ENCODE measurements around the gene ZNHIT1. TPM values are rescaled to one million over a fixed set of nuclear protein-coding genes. Genes with fewer than 3 reads are reported as not detected.

The ZNHIT1 gene
- total RNA-seq, 1 donor from 2014 or later, result 57.5 TPM

- ATAC-seq, result no peak
- intact Hi-C loops (cut with DNase I), result no loop called here
These were observed 6.5 kb upstream of the ZNHIT1 start for GRCh38 chr7:101211501-101211900.

GRCh38 chr7:101212014-101212413 lies 6.0 kb upstream of the ZNHIT1 start:
- no peak for DNase-seq (ENCODE audit: missing footprints)
- intact Hi-C loops (cut with DNase I), result no loop called here
- ATAC-seq, result no peak

More at GRCh38 chr7:101211501-101211900, 6.5 kb upstream of the ZNHIT1 start:
- no peak for DNase-seq (ENCODE audit: missing footprints)

- no peak for ATAC-seq
- no peak for DNase-seq (ENCODE audit: missing footprints)
- intact Hi-C loops (cut with DNase I), result no loop called here
These were observed 1.7 kb upstream of the ZNHIT1 start for GRCh38 chr7:101216001-101216859.

- intact Hi-C loops (cut with DNase I), result no loop called here
- DNase-seq (ENCODE audit: missing footprints) (no peak), ATAC-seq (no peak)
These were observed 1.0 kb upstream of the ZNHIT1 start for GRCh38 chr7:101216860-101217387.

- ATAC-seq (no peak), DNase-seq (ENCODE audit: missing footprints) (no peak)
- intact Hi-C loops (cut with DNase I), result loop anchor here (1.0 kb wide), 1 partner anchor 26 kb away; no protein-coding TSS in a partner anchor
These were observed 516 bp downstream of the ZNHIT1 start for GRCh38 chr7:101218236-101219125.

DNA sequence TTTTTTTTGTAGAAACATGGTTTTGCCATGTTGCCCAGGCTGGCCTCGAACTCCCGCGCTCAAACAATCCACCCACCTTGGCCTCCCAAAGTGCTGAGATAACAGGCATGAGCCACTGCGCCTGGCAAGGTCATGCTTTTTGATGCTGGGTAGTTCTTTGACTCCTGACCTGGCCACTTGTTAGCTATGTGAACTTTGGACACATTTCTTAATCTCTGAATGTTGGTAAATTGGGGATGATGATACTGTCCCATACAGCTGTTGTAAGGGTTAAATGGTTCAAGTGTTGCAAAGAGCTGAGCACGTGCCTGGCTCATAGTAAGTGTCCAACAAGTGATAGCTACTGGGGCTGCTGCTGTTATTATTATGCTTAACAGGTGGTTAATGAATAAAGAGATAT lies 2.3 kb downstream of the ZNHIT1 start:
- ATAC-seq (no peak), DNase-seq (ENCODE audit: missing footprints) (no peak)
- intact Hi-C loops (cut with DNase I), result no loop called here

GRCh38 chr7:101222275-101222830 lies 4.4 kb downstream of the ZNHIT1 start:
- intact Hi-C loops (cut with DNase I), result no loop called here
- no peak for ATAC-seq
- no peak for DNase-seq (ENCODE audit: missing footprints)

DNA sequence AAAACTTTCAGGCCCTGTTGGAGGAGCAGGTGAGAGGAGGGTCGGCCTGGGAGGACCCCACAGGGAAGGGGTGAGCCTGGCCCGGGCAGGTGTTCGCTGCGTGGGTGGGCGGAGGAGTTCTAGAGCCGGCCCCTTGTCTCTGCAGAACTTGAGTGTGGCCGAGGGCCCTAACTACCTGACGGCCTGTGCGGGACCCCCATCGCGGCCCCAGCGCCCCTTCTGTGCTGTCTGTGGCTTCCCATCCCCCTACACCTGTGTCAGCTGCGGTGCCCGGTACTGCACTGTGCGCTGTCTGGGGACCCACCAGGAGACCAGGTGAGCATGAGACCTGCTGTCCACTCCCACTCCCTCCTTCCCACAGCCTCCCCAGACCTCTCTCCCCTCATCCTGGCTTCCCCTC lies 5.6 kb downstream of the ZNHIT1 start:
- intact Hi-C loops (cut with DNase I), result no loop called here
- DNase-seq (ENCODE audit: missing footprints), result no peak
- peak; percentile 20 for ATAC-seq

DNA sequence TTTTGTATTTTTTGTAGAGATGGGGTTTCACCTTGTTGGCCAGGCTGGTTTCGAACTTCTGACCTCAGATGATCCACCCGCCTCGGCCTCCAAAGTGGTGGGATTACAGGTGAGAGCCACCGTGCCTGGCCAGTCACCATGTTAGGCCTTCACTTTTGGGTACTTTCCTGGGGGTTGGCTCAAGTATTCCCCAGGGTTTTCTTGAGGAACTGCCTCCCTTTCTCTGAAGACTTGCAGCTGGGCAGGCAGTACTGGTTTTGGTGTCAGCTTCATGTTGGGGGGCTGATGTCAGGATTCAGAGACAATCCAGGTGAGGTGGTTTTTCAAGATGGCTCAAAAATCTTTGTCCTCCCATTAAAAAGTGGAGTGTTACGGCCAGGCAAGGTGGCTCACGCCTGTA lies 7.7 kb downstream of the ZNHIT1 start:
- DNase-seq (ENCODE audit: missing footprints) (no peak), ATAC-seq (no peak)
- intact Hi-C loops (cut with DNase I), result no loop called here

- DNase-seq (ENCODE audit: missing footprints) (no peak), ATAC-seq (no peak)
- intact Hi-C loops (cut with DNase I), result no loop called here
These were observed 8.8 kb downstream of the ZNHIT1 start for GRCh38 chr7:101226721-101227120.

DNA sequence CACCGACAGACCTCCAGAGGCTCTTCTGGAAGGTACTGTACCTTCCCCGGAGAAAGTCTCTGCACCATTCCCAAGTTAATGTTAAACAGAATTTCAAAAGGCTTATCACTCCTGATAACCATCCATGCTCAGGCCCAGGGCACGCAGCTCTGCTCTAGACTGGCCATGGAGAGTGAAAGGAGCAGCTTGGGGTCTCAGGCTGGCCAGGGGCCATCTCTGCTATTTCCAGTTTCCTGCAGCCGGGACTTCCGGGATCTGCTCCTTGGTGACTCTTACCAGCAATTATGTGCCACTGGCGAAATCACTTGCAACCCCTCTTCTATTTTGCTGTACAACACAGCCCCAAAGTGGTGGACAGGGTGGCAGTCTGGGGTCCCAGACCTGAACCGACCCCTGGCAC lies 13.7 kb downstream of the ZNHIT1 start:
- ATAC-seq, result no peak

DNA sequence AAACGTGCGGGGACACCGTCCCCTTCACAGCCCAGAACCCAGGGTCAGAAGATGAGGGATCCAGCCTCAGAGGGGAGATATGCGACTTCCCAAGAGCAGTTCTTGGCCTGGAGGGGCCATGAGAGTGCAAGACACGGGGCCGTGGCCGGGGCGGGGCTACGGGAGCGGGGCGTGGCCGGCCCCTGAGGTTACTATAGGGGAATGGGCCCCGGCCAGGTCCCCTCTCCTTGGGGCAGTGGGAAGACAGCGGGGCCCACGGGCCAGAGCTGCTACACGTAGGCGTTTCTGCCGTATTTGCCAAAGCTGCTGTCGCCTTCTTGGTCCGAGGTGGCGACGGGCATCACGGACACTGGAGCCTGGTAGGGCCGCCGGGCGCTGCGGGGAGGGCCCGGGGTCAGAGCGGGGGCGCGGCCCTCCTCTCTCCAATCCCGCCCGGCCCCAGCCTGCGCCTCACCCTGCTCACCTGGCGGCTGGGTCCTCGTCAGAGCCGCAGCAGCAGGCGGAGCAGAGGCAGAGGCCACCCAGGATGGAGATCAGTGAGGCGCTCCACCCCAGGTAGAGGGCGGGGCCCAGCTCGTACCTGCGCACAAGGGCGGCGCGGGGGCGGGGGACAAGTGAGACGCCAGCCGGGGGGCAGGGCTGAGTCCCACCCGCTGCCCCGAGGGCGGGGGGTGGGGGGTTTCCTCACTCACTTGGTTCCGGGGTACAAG lies 14.3 kb downstream of the ZNHIT1 start:
- no peak for ATAC-seq

More for the DNA sequence above, 13.7 kb downstream of the ZNHIT1 start:
- DNase-seq (ENCODE audit: missing footprints), result no peak
- intact Hi-C loops (cut with DNase I), result no loop called here

GRCh38 chr7:101233907-101234547 lies 16.1 kb downstream of the ZNHIT1 start:
- ATAC-seq (no peak), DNase-seq (ENCODE audit: missing footprints) (no peak)
- intact Hi-C loops (cut with DNase I), result no loop called here

More for the DNA sequence above, 14.3 kb downstream of the ZNHIT1 start:
- DNase-seq (ENCODE audit: missing footprints), result no peak
- intact Hi-C loops (cut with DNase I), result no loop called here

DNA sequence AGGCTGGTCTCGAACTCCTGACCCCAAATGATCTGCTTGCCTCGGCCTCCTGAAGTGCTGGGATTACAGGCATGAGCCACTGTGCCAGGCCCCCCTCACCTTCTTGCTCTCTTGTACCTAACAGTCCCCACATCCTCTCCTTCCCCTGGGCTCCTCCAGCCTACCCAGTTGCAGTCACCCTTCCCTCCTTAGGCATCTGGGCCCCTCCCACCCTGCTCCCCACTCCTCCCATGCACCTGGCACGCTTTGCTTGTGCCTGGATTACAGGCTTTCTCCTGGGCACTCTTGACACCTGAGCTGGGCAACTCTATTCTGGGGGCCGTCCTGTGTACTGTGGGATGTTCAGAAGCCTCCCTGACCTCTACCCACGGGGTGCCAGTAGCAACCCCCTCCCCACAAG lies 16.7 kb downstream of the ZNHIT1 start:
- DNase-seq (ENCODE audit: missing footprints), result no peak
- ATAC-seq, result no peak
- intact Hi-C loops (cut with DNase I), result no loop called here

GRCh38 chr7:101235050-101235449 lies 17.1 kb downstream of the ZNHIT1 start:
- ATAC-seq (no peak), DNase-seq (ENCODE audit: missing footprints) (no peak)
- intact Hi-C loops (cut with DNase I), result no loop called here

GRCh38 chr7:101235522-101235921 lies 17.6 kb downstream of the ZNHIT1 start:
- DNase-seq (ENCODE audit: missing footprints), result no peak
- intact Hi-C loops (cut with DNase I), result no loop called here
- no peak for ATAC-seq

- no peak for ATAC-seq
- intact Hi-C loops (cut with DNase I), result no loop called here
- no peak for DNase-seq (ENCODE audit: missing footprints)
These were observed 18.4 kb downstream of the ZNHIT1 start for GRCh38 chr7:101236292-101236835.

All from Right ventricle myocardium inferior (tissue), 1 donor.